ENCODE results near the gene GPR141. TPM values are rescaled to one million over a fixed set of nuclear protein-coding genes. Genes with fewer than 3 reads are reported as not detected.

The GPR141 gene
- total and polyA plus RNA-seq, 2 experiments from 2014 or later: not detected

DNA sequence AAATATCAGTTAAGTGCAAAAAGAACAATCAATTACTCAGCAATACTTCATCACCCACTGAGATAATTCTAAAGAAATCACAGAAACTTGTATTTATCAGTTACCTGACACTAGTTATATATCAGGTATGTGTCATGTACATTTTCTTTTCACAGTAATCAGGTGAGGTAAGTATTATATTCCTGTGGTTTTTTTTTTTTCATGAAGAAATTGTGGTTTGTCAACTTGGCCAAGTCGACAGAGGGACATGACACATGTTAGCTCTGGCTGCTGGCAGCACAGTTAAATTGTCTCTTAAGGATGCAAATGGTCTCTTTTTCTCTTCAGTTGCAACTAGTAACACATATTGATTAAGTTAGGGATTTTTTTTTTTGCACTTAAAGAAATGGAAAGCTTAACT is 13.7 kb upstream of the GPR141 start:
- Histone ChIP-seq H3K4me1 (ENCODE audit: insufficient read depth) (no peaks in the 10 kb centered on the region), H3K4me2 (ENCODE audit: unreplicated experiment) (no peak overlapping the region), H3K9me3 (ENCODE audit: low read depth) (no peaks in the 10 kb centered on the region), H3K9me2 (ENCODE audit: insufficient read depth) (no peaks in the 10 kb centered on the region), H3K4me3 (no peak overlapping the region), H3F3A (ENCODE audit: insufficient read depth) (no peaks in the 10 kb centered on the region), H3K36me3 (ENCODE audit: low read depth) (no peaks in the 10 kb centered on the region), H3K79me2 (ENCODE audit: insufficient read depth) (no peaks in the 10 kb centered on the region), H3K27ac (no peak overlapping the region), H3K9ac (no peak overlapping the region), H3K27me3 (replicated peaks; ENCODE audit: insufficient read depth) (no peaks in the 10 kb centered on the region), H2AFZ (no peak overlapping the region), H4K20me1 (ENCODE audit: insufficient read depth) (no peaks in the 10 kb centered on the region)
- no peak for DNase-seq
- 0 to 3% methylated on average over 1 of the region's 1 CpG for WGBS, 2 experiments (ENCODE audit: low coverage in 1 of 2, low lambda C conversion rate in 2 of 2, missing lambda C conversion rate in 2 of 2)
- TF ChIP-seq EZH2 (IDR thresholded peaks at IDR 0.05; ENCODE audit: insufficient read depth, poor library complexity, severe bottlenecking) (no peak), EZH2phosphoT487 (IDR thresholded peaks at IDR 0.05; ENCODE audit: insufficient read depth, low read depth) (no peak)
- in situ Hi-C loops (cut with MboI): no loop called here

DNA sequence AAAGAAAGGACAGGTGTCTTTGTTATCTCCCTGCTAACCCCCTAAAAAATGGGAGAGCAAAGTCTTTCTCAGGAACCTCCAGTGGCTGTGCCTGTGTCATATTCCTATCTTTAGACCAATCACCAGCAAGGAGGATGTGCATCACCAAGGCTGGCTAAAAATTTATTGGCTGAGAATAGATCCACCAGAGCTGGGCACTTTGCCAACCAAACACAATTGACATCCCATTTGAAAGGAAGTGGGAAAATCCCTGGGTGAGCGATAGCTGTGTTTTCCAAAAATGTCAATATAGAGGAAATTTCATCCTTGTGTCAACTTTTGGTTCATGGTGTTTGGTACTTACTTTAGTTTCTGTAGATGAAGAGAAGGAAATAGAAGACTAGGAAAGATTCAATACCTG is 13.1 kb upstream of the GPR141 start:
- in situ Hi-C loops (cut with MboI): no loop called here
- Histone ChIP-seq H3K9ac (no peak overlapping the region), H3K79me2 (ENCODE audit: insufficient read depth) (no peaks in the 10 kb centered on the region), H3K4me3 (no peak overlapping the region), H3K4me2 (ENCODE audit: unreplicated experiment) (no peak overlapping the region), H3K27me3 (replicated peaks; ENCODE audit: insufficient read depth) (no peaks in the 10 kb centered on the region), H2AFZ (no peak overlapping the region), H3K9me3 (ENCODE audit: low read depth) (no peaks in the 10 kb centered on the region), H3F3A (ENCODE audit: insufficient read depth) (no peaks in the 10 kb centered on the region), H3K4me1 (ENCODE audit: insufficient read depth) (no peaks in the 10 kb centered on the region), H3K9me2 (ENCODE audit: insufficient read depth) (no peaks in the 10 kb centered on the region), H3K36me3 (ENCODE audit: low read depth) (no peaks in the 10 kb centered on the region), H4K20me1 (ENCODE audit: insufficient read depth) (no peaks in the 10 kb centered on the region), H3K27ac (no peak overlapping the region)
- TF ChIP-seq EZH2 (IDR thresholded peaks at IDR 0.05; ENCODE audit: insufficient read depth, poor library complexity, severe bottlenecking) (no peak), EZH2phosphoT487 (IDR thresholded peaks at IDR 0.05; ENCODE audit: insufficient read depth, low read depth) (no peak)
- WGBS, 2 experiments (ENCODE audit: low coverage in 1 of 2, low lambda C conversion rate in 2 of 2, missing lambda C conversion rate in 2 of 2): 16 to 19% methylated on average over 1 of the region's 1 CpG
- no peak for DNase-seq

DNA sequence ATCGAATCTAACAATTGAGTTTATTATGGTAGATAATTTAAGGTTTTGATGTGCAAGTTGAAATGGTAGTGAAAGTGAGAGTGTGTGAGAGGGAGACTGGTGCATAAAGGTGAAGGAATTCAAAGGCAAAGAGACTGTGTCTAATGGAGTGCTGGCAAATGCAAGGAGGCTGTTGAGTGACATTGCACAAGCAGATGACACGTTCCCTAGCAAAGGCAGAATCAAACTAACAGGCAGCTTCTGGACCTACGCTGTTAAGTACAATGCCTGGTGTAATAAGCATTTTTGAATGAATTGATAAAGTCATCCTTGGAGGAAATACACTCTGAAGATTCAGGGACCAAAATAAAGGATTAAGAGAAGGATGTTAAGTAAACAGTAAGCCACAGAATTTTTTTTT is 11.7 kb upstream of the GPR141 start:
- in situ Hi-C loops (cut with MboI): no loop called here
- Histone ChIP-seq H4K20me1 (ENCODE audit: insufficient read depth) (no peaks in the 10 kb centered on the region), H3K4me1 (ENCODE audit: insufficient read depth) (no peaks in the 10 kb centered on the region), H3K9me2 (ENCODE audit: insufficient read depth) (no peaks in the 10 kb centered on the region), H3K4me2 (ENCODE audit: unreplicated experiment) (no peak overlapping the region), H3K79me2 (ENCODE audit: insufficient read depth) (no peaks in the 10 kb centered on the region), H3K4me3 (no peak overlapping the region), H3K27ac (no peak overlapping the region), H3K36me3 (ENCODE audit: low read depth) (no peaks in the 10 kb centered on the region), H3K9ac (no peak overlapping the region), H3K27me3 (replicated peaks; ENCODE audit: insufficient read depth) (no peaks in the 10 kb centered on the region), H3K9me3 (ENCODE audit: low read depth) (no peaks in the 10 kb centered on the region), H2AFZ (no peak overlapping the region), H3F3A (ENCODE audit: insufficient read depth) (no peaks in the 10 kb centered on the region)
- no peak for DNase-seq
- no peak for TF ChIP-seq EZH2 (IDR thresholded peaks at IDR 0.05; ENCODE audit: insufficient read depth, poor library complexity, severe bottlenecking)
- TF ChIP-seq EZH2phosphoT487 (IDR thresholded peaks at IDR 0.05; ENCODE audit: insufficient read depth, low read depth): no peak
- WGBS, 2 experiments (ENCODE audit: low coverage in 1 of 2, low lambda C conversion rate in 2 of 2, missing lambda C conversion rate in 2 of 2): 9 to 12% methylated on average over 3 of the region's 3 CpGs

DNA sequence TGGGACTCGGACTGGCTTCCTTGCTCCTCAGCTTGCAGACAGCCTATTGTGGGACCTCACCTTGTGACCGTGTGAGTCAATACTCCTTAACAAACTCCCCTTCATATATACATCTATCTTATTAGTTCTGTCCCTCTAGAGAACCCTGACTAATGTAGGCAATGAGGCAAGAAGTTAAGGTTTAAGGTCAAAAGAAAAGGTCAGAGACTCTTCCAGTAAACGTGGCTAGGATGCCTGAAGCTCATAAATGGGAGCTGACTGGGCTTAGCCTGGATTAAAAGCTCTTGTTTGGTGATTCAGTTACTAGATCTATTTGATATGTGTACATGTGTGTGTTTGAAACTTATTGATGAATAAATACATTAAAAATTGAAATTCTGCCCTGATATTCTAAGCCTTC is 10.6 kb upstream of the GPR141 start:
- Histone ChIP-seq H3K27ac (no peak overlapping the region), H3K27me3 (replicated peaks; ENCODE audit: insufficient read depth) (no peaks in the 10 kb centered on the region), H3K4me3 (no peak overlapping the region), H2AFZ (no peak overlapping the region), H3K9me2 (ENCODE audit: insufficient read depth) (no peaks in the 10 kb centered on the region), H3F3A (ENCODE audit: insufficient read depth) (no peaks in the 10 kb centered on the region), H3K79me2 (ENCODE audit: insufficient read depth) (no peaks in the 10 kb centered on the region), H3K4me1 (ENCODE audit: insufficient read depth) (no peaks in the 10 kb centered on the region), H3K4me2 (ENCODE audit: unreplicated experiment) (no peak overlapping the region), H3K36me3 (ENCODE audit: low read depth) (no peaks in the 10 kb centered on the region), H3K9ac (no peak overlapping the region), H4K20me1 (ENCODE audit: insufficient read depth) (no peaks in the 10 kb centered on the region), H3K9me3 (ENCODE audit: low read depth) (peaks cover 3% of the 10 kb centered on the region)
- in situ Hi-C loops (cut with MboI): no loop called here
- WGBS, 2 experiments (ENCODE audit: low coverage in 1 of 2, low lambda C conversion rate in 2 of 2, missing lambda C conversion rate in 2 of 2): 16% methylated on average over 3 of the region's 3 CpGs
- no peak for TF ChIP-seq EZH2phosphoT487 (IDR thresholded peaks at IDR 0.05; ENCODE audit: insufficient read depth, low read depth)
- TF ChIP-seq EZH2 (IDR thresholded peaks at IDR 0.05; ENCODE audit: insufficient read depth, poor library complexity, severe bottlenecking): no peak
- no peak for DNase-seq

DNA sequence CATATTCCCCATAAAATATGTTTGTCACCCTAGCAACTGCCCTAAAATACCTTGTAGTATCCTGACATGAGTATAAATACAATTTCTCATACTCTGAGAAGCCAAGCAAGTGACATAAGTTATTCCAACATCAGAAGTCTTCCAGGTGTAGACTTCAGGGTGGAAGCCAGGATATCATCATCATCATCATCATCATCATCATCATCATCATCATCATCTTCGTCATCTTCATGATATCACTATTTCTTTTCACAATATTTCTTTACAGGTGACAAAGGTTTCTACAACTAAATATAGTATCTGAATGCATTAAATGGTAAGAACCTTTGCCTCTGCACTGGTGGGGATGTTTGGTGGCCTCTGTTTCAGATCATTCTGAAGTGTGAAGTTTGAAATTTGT is 10.0 kb upstream of the GPR141 start:
- in situ Hi-C loops (cut with MboI): no loop called here
- Histone ChIP-seq H3K4me2 (ENCODE audit: unreplicated experiment) (no peak overlapping the region), H3K36me3 (ENCODE audit: low read depth) (no peaks in the 10 kb centered on the region), H2AFZ (no peak overlapping the region), H3K4me3 (no peak overlapping the region), H3K9me2 (ENCODE audit: insufficient read depth) (no peaks in the 10 kb centered on the region), H3K4me1 (ENCODE audit: insufficient read depth) (no peaks in the 10 kb centered on the region), H3K27me3 (replicated peaks; ENCODE audit: insufficient read depth) (no peaks in the 10 kb centered on the region), H3K9ac (no peak overlapping the region), H3K9me3 (ENCODE audit: low read depth) (peaks cover 3% of the 10 kb centered on the region), H4K20me1 (ENCODE audit: insufficient read depth) (no peaks in the 10 kb centered on the region), H3F3A (ENCODE audit: insufficient read depth) (no peaks in the 10 kb centered on the region), H3K79me2 (ENCODE audit: insufficient read depth) (no peaks in the 10 kb centered on the region), H3K27ac (no peak overlapping the region)
- no peak for DNase-seq
- TF ChIP-seq EZH2phosphoT487 (IDR thresholded peaks at IDR 0.05; ENCODE audit: insufficient read depth, low read depth): no peak
- WGBS, 2 experiments (ENCODE audit: low coverage in 1 of 2, low lambda C conversion rate in 2 of 2, missing lambda C conversion rate in 2 of 2): 5 to 9% methylated on average over 1 of the region's 1 CpG
